GM13977 (cell line): ENCODE results near the gene REXO5.

Experiments used
- DNase-seq: peaks from one replicate; pipeline ENCODE4 v3.0.0; 2012; ENCODE audit warnings: low spot score
- CTCF ChIP-seq: IDR thresholded peaks from 2 replicates; pipeline ENCODE4 v1.5.1; 2012; ENCODE audit warnings: mild to moderate bottlenecking, control low read depth; ENCODE audit not compliant: insufficient read depth; ENCODE audit errors: extremely low read depth, missing control alignments
- in situ Hi-C: fragments of 300-500 bp; cut with MboI; formaldehyde crosslinking; loops from one replicate; pipeline ENCODE4 v1.12.0; 2022; ENCODE audit warnings: low sequenced_read_pairs, low pct_unique_long_range_greater_than_20kb, mixed read lengths, inconsistent platforms; ENCODE audit not compliant: unreplicated experiment

Gene REXO5

GRCh38 chr16:20844588-20844987 is 38.3 kb downstream of the REXO5 start:
- no peak for DNase-seq
- in situ Hi-C loops: no loop called here
- no peak for TF ChIP-seq CTCF

GRCh38 chr16:20846030-20846429 is 39.7 kb downstream of the REXO5 start:
- in situ Hi-C loops: no loop called here
- TF ChIP-seq CTCF: no peak
- no peak for DNase-seq

GRCh38 chr16:20846551-20846950 is 40.2 kb downstream of the REXO5 start:
- TF ChIP-seq CTCF: no peak
- in situ Hi-C loops: no loop called here
- DNase-seq: no peak

- TF ChIP-seq CTCF: no peak
- in situ Hi-C loops: no loop called here
- no peak for DNase-seq
These were observed 41.2 kb downstream of the REXO5 start for GRCh38 chr16:20847550-20847949.

GRCh38 chr16:20849589-20850390 is 43.5 kb downstream of the REXO5 start:
- in situ Hi-C loops: loop anchor here (5.0 kb wide), 1 partner anchor 233 kb away; no protein-coding TSS in a partner anchor
- peak; percentile 97 for TF ChIP-seq CTCF
- DNase-seq: no peak

GRCh38 chr16:20850981-20851380 is 44.7 kb downstream of the REXO5 start:
- TF ChIP-seq CTCF: no peak
- in situ Hi-C loops: loop anchor here (5.0 kb wide), 1 partner anchor 231 kb away; no protein-coding TSS in a partner anchor

More at GRCh38 chr16:20850981-20851380, 44.7 kb downstream of the REXO5 start:
- DNase-seq: no peak
